ENCODE measurements around the gene CHMP2A. TPM values are rescaled to one million over a fixed set of nuclear protein-coding genes. Genes with fewer than 3 reads are reported as not detected.
A peak's percentile ranks its signal among the peaks of the same experiment; 100 is the strongest.

CHMP2A gene
- total and polyA plus RNA-seq, 2 experiments from 2014 or later = 92.2 to 145 TPM

DNA sequence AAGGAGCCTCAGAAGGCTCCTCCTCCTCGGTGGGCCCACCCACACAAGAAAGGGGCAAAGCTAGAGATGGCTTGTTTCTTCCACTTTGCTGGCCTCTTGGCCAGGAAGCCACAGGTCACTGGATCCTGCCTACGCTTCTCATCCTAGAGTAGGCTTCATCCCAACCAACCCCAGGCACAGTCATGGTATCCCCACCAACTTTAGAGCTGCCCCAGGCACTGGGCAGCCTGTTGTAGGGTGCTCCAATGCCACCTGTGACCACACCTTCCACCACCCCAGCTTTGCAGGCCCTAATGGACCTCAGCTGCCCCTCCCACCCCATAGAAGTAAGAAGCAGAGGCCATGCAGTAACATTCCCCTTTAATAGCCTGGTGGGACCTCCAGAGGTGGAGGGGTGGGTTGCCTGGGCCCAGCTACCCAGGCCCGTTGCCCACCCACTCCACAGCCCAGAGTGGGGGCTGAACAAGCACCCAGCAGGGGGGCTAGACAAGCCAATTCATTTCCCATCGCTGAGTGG lies 522 bp upstream of the CHMP2A start (continued):
- TF ChIP-seq STAT1 (IDR thresholded peaks at IDR 0.05; ENCODE audit: unreplicated experiment) (no peak), JUNB (IDR thresholded peaks at IDR 0.05; ENCODE audit: unreplicated experiment) (no peak), POLR2AphosphoS5 (IDR thresholded peaks at IDR 0.05; ENCODE audit: low read depth) (no peak), CREB1 (CRISPR knock-in tag; IDR thresholded peaks at IDR 0.05; ENCODE audit: low read depth) (no peak), EZH2phosphoT487 (IDR thresholded peaks at IDR 0.05; ENCODE audit: unreplicated experiment) (no peak), EZH2 (IDR thresholded peaks at IDR 0.05; ENCODE audit: low read depth, unreplicated experiment) (no peak)
- TF ChIP-seq, protein P1, sequence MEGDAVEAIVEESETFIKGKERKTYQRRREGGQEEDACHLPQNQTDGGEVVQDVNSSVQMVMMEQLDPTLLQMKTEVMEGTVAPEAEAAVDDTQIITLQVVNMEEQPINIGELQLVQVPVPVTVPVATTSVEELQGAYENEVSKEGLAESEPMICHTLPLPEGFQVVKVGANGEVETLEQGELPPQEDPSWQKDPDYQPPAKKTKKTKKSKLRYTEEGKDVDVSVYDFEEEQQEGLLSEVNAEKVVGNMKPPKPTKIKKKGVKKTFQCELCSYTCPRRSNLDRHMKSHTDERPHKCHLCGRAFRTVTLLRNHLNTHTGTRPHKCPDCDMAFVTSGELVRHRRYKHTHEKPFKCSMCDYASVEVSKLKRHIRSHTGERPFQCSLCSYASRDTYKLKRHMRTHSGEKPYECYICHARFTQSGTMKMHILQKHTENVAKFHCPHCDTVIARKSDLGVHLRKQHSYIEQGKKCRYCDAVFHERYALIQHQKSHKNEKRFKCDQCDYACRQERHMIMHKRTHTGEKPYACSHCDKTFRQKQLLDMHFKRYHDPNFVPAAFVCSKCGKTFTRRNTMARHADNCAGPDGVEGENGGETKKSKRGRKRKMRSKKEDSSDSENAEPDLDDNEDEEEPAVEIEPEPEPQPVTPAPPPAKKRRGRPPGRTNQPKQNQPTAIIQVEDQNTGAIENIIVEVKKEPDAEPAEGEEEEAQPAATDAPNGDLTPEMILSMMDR (conservative IDR thresholded peaks at IDR 0.05; ENCODE audit: low read depth in 2 of 2) = no peak
- TF ChIP-seq, protein P2, sequence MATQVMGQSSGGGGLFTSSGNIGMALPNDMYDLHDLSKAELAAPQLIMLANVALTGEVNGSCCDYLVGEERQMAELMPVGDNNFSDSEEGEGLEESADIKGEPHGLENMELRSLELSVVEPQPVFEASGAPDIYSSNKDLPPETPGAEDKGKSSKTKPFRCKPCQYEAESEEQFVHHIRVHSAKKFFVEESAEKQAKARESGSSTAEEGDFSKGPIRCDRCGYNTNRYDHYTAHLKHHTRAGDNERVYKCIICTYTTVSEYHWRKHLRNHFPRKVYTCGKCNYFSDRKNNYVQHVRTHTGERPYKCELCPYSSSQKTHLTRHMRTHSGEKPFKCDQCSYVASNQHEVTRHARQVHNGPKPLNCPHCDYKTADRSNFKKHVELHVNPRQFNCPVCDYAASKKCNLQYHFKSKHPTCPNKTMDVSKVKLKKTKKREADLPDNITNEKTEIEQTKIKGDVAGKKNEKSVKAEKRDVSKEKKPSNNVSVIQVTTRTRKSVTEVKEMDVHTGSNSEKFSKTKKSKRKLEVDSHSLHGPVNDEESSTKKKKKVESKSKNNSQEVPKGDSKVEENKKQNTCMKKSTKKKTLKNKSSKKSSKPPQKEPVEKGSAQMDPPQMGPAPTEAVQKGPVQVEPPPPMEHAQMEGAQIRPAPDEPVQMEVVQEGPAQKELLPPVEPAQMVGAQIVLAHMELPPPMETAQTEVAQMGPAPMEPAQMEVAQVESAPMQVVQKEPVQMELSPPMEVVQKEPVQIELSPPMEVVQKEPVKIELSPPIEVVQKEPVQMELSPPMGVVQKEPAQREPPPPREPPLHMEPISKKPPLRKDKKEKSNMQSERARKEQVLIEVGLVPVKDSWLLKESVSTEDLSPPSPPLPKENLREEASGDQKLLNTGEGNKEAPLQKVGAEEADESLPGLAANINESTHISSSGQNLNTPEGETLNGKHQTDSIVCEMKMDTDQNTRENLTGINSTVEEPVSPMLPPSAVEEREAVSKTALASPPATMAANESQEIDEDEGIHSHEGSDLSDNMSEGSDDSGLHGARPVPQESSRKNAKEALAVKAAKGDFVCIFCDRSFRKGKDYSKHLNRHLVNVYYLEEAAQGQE (IDR thresholded peaks at IDR 0.05; ENCODE audit: unreplicated experiment) = no peak

DNA sequence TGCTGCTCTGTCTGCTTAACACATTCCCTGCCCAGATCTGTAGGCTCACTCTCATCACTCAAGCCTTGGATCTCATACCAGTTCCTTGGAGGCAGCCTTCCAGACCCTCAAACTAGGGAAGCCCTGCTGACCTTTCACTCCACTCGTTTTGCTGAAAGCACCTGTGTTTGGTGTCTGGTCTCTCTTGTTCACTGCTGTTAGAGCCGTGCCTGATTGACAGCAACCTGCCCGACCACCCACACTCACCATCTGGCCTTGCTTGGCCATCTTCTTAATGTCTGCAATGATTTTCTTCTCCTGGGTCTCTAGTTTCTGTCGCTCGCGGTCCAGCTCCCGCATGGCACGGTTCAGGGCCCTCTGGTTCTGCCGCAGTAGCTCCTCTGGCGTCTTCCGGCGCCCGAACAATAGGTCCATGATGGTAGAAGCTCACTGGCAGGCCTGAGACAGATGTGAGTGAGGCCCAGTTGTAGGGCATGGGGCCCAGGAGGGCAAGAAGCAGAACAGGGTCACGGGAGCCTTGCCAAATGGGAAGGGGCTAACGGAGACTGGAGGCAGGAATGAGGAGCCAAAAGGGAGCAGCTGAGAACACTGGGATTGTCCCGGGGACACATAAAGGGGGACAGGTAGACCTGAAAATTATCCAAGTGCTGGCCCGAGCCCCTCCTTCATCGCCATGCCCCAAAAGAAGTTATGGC lies 959 bp downstream of the CHMP2A start:
- peaks cover 8% of the 10 kb centered on the region for H4K20me1 ChIP-seq (replicated peaks; ENCODE audit: insufficient read depth)
- ATAC-seq = no peak; the same call in 2 of the 3 replicates
- peaks cover 20% of the 10 kb centered on the region for H3K79me2 ChIP-seq (replicated peaks; ENCODE audit: insufficient read depth)
- Mint-ChIP-seq H3K4me3 (peak overlapping the region; percentile 95), H3K27me3 (ENCODE audit: insufficient read depth, low read depth, poor library complexity) (peaks cover 39% of the 10 kb centered on the region), H3K27ac (peak overlapping the region; percentile 98), H3K36me3 (ENCODE audit: low read depth) (peaks cover 81% of the 10 kb centered on the region), H3K9me3 (peaks cover 8% of the 10 kb centered on the region; the same call in 2 of the 3 replicates), H3K4me1 (peaks cover 39% of the 10 kb centered on the region)
- peaks cover 73% of the 10 kb centered on the region for H3F3A ChIP-seq (replicated peaks; ENCODE audit: low read depth)
- peak overlapping the region; percentile 98 for H3K4me2 ChIP-seq
- TF ChIP-seq, protein P1 (conservative IDR thresholded peaks at IDR 0.05; ENCODE audit: low read depth in 2 of 2) = no peak
- TF ChIP-seq EZH2 (IDR thresholded peaks at IDR 0.05; ENCODE audit: low read depth, unreplicated experiment) = no peak
- no peak for TF ChIP-seq EZH2phosphoT487 (IDR thresholded peaks at IDR 0.05; ENCODE audit: unreplicated experiment)
- no peak for TF ChIP-seq STAT1 (IDR thresholded peaks at IDR 0.05; ENCODE audit: unreplicated experiment)
- TF ChIP-seq, protein P3, sequence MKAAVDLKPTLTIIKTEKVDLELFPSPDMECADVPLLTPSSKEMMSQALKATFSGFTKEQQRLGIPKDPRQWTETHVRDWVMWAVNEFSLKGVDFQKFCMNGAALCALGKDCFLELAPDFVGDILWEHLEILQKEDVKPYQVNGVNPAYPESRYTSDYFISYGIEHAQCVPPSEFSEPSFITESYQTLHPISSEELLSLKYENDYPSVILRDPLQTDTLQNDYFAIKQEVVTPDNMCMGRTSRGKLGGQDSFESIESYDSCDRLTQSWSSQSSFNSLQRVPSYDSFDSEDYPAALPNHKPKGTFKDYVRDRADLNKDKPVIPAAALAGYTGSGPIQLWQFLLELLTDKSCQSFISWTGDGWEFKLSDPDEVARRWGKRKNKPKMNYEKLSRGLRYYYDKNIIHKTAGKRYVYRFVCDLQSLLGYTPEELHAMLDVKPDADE (IDR thresholded peaks at IDR 0.05) = no peak
- TF ChIP-seq CREB1 (CRISPR knock-in tag; IDR thresholded peaks at IDR 0.05; ENCODE audit: low read depth) = no peak
- no peak for TF ChIP-seq POLR2AphosphoS5 (IDR thresholded peaks at IDR 0.05; ENCODE audit: low read depth)
- TF ChIP-seq, protein P2 (IDR thresholded peaks at IDR 0.05; ENCODE audit: unreplicated experiment) = no peak
- peaks cover 30% of the 10 kb centered on the region for H3K36me3 ChIP-seq (ENCODE audit: insufficient read depth)
- peak overlapping the region; percentile 96 for H3K27ac ChIP-seq (ENCODE audit: low read depth)
- H2AFZ ChIP-seq = no peak overlapping the region
- H3K9me2 ChIP-seq (ENCODE audit: insufficient read depth) = no peaks in the 10 kb centered on the region
- peaks cover 16% of the 10 kb centered on the region for H3K4me1 ChIP-seq (ENCODE audit: insufficient read depth)
- no peak for DNase-seq (ENCODE audit: low spot score)
- H3K4me3 ChIP-seq = peak overlapping the region; percentile 93
- no peaks in the 10 kb centered on the region for H3K27me3 ChIP-seq (ENCODE audit: insufficient read depth)

Data from GM23338 (cell line).